ENCODE measurements around the gene TMSB4X. TPM values are rescaled to one million over a fixed set of nuclear protein-coding genes. Genes with fewer than 3 reads are reported as not detected.

Gene TMSB4X
- total RNA-seq, 2 experiments from 2014 or later, result 1,476 to 1,540 TPM

DNA sequence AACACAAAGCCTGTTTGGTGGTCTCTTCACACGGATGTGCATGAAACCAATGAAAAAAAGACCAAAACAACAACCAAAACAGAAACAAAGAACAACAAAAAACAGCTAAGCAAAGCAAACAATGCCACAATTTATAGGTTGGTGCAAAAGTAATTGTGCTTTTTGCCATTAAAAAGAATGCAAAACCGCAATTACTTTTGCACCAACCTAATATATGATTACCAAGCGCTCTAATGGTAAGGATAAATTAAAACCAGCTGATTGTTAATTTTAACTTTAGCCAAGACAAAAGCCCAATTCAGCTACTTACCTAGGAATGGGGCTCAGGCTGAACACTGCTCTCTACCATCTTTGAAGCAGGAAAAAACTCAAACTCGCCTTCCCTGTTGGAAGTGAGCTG, 29.4 kb upstream of the TMSB4X start:
- TF ChIP-seq, protein P1, sequence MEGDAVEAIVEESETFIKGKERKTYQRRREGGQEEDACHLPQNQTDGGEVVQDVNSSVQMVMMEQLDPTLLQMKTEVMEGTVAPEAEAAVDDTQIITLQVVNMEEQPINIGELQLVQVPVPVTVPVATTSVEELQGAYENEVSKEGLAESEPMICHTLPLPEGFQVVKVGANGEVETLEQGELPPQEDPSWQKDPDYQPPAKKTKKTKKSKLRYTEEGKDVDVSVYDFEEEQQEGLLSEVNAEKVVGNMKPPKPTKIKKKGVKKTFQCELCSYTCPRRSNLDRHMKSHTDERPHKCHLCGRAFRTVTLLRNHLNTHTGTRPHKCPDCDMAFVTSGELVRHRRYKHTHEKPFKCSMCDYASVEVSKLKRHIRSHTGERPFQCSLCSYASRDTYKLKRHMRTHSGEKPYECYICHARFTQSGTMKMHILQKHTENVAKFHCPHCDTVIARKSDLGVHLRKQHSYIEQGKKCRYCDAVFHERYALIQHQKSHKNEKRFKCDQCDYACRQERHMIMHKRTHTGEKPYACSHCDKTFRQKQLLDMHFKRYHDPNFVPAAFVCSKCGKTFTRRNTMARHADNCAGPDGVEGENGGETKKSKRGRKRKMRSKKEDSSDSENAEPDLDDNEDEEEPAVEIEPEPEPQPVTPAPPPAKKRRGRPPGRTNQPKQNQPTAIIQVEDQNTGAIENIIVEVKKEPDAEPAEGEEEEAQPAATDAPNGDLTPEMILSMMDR (conservative IDR thresholded peaks at IDR 0.05; ENCODE audit: low read length), result no peak
- TF ChIP-seq EZH2phosphoT487 (IDR thresholded peaks at IDR 0.05; ENCODE audit: borderline replicate concordance, low read depth, low read length), result no peak
- DNase-seq (ENCODE audit: low spot score), result no peak
- Histone ChIP-seq H2AFZ (ENCODE audit: low read length) (no peak overlapping the region), H3K4me2 (ENCODE audit: low read length) (no peak overlapping the region), H3K9me3 (ENCODE audit: low read length) (no peaks in the 10 kb centered on the region), H4K20me1 (ENCODE audit: insufficient read depth, low read length) (no peaks in the 10 kb centered on the region), H3K27ac (ENCODE audit: low read depth, low read length, poor library complexity, severe bottlenecking) (no peak overlapping the region), H3K79me2 (ENCODE audit: insufficient read depth, low read depth, low read length) (no peaks in the 10 kb centered on the region), H3K4me3 (ENCODE audit: low read depth, low read length, poor library complexity, severe bottlenecking) (no peak overlapping the region), H3K36me3 (ENCODE audit: insufficient read depth, low read length) (no peaks in the 10 kb centered on the region), H3K4me1 (ENCODE audit: insufficient read depth, low read length, poor library complexity, severe bottlenecking) (peaks cover 37% of the 10 kb centered on the region), H3K9me2 (ENCODE audit: insufficient read depth, low read length) (no peaks in the 10 kb centered on the region)
- BruUV-seq (replicated peaks), result no TSS peak
- ChIA-PET POLR2A (interaction anchor here (0.7 to 2.0 kb wide), 4 partner anchors 13 to 1096 kb away, joined by 3 to 7 read pairs (median 5); no protein-coding TSS in a partner anchor), CTCF (ENCODE audit: unreplicated experiment) (interaction anchor here (1.0 to 1.7 kb wide), 3 partner anchors 520 to 546 kb away, joined by 4 to 15 read pairs (median 5); no protein-coding TSS in a partner anchor)
- intact Hi-C loops (cut with micrococcal nuclease; ENCODE audit: unreplicated experiment), result loop anchor here (5.0 to 10.0 kb wide), 3 partner anchors 247 to 419 kb away; no protein-coding TSS in a partner anchor

DNA sequence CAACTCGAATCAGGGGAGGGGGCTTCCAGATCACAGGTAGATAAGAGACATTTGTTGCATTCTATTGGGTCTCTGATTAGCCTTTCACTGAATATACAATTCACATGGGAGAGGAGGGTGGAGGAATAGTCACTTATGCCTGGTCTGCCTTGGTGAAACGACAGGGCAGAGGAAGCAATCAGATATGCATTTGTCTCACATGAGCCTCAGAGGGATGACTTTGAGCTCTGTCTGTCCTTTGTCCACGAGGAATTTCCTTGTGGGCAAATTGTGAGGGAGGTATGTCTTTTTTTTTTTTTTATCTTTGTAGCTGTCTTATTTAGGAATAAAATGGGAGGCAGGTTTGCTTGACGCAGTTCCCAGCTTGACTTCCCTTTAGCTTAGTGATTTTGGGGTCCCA, 28.5 kb upstream of the TMSB4X start:
- Histone ChIP-seq H3K4me1 (ENCODE audit: insufficient read depth, low read length, poor library complexity, severe bottlenecking) (peaks cover 46% of the 10 kb centered on the region), H2AFZ (ENCODE audit: low read length) (no peak overlapping the region), H3K4me3 (ENCODE audit: low read depth, low read length, poor library complexity, severe bottlenecking) (no peak overlapping the region), H3K79me2 (ENCODE audit: insufficient read depth, low read depth, low read length) (no peaks in the 10 kb centered on the region), H3K36me3 (ENCODE audit: insufficient read depth, low read length) (no peaks in the 10 kb centered on the region), H3K27ac (ENCODE audit: low read depth, low read length, poor library complexity, severe bottlenecking) (no peak overlapping the region), H3K9me3 (ENCODE audit: low read length) (no peaks in the 10 kb centered on the region), H4K20me1 (ENCODE audit: insufficient read depth, low read length) (no peaks in the 10 kb centered on the region), H3K4me2 (ENCODE audit: low read length) (no peak overlapping the region), H3K9me2 (ENCODE audit: insufficient read depth, low read length) (no peaks in the 10 kb centered on the region)
- TF ChIP-seq, protein P1 (conservative IDR thresholded peaks at IDR 0.05; ENCODE audit: low read length), result no peak
- TF ChIP-seq EZH2phosphoT487 (IDR thresholded peaks at IDR 0.05; ENCODE audit: borderline replicate concordance, low read depth, low read length), result no peak
- POLR2A ChIA-PET, result interaction anchor here (0.7 to 2.0 kb wide), 6 partner anchors 12 to 553 kb away, joined by 3 to 7 read pairs (median 5); no protein-coding TSS in a partner anchor
- no peak for DNase-seq (ENCODE audit: low spot score)
- CTCF ChIA-PET (ENCODE audit: unreplicated experiment), result interaction anchor here (0.8 to 1.7 kb wide), 5 partner anchors 36 to 545 kb away, joined by 3 to 15 read pairs (median 4); no protein-coding TSS in a partner anchor
- intact Hi-C loops (cut with micrococcal nuclease; ENCODE audit: unreplicated experiment), result loop anchor here (2.0 to 10.0 kb wide), 4 partner anchors 246 to 700 kb away; no protein-coding TSS in a partner anchor
- no TSS peak for BruUV-seq (replicated peaks)

Data from OCI-LY7 (cell line).